ENCODE results near the gene RTN3.
"Not testable (repeated sequence)": the region's sequence is repeated elsewhere in the genome, so short reads cannot be mapped to it uniquely, and the experiment has no call there.

Gene RTN3

GRCh38 chr11:63769714-63770455 is 88.6 kb downstream of the RTN3 start:
- DNase-seq, result no peak

- DNase-seq, result no peak
Observed at GRCh38 chr11:63770763-63771162, 89.5 kb downstream of the RTN3 start.

- not testable (repeated sequence) for DNase-seq
Observed at GRCh38 chr11:63771741-63772318, 90.5 kb downstream of the RTN3 start.

- no peak for DNase-seq
Observed at GRCh38 chr11:63775191-63775590, 93.9 kb downstream of the RTN3 start.

- DNase-seq, result no peak
Observed at GRCh38 chr11:63779039-63779438, 97.7 kb downstream of the RTN3 start.

- DNase-seq, result no peak
Observed at GRCh38 chr11:63782749-63783148, 101.4 kb downstream of the RTN3 start.

- no peak for DNase-seq
Observed at GRCh38 chr11:63783925-63784592, 102.8 kb downstream of the RTN3 start.

- no peak for DNase-seq
Observed at GRCh38 chr11:63785823-63786222, 104.5 kb downstream of the RTN3 start.

GRCh38 chr11:63791495-63792167 is 110.3 kb downstream of the RTN3 start:
- no peak for DNase-seq

GRCh38 chr11:63793161-63793560 is 111.9 kb downstream of the RTN3 start:
- DNase-seq, result no peak

GRCh38 chr11:63795066-63795465 is 113.8 kb downstream of the RTN3 start:
- DNase-seq, result no peak

GRCh38 chr11:63800921-63801320 is 119.6 kb downstream of the RTN3 start:
- no peak for DNase-seq

- no peak for DNase-seq
Observed at GRCh38 chr11:63802637-63803414, 121.5 kb downstream of the RTN3 start.

- no peak for DNase-seq
Observed at GRCh38 chr11:63804259-63804658, 123.0 kb downstream of the RTN3 start.

GRCh38 chr11:63805844-63806415 is 124.6 kb downstream of the RTN3 start:
- DNase-seq, result no peak
